Tibial nerve (tissue), 4 donors: ENCODE results near the gene CNKSR1. TPM values are rescaled to one million over a fixed set of nuclear protein-coding genes. Genes with fewer than 3 reads are reported as not detected.

ENCODE experiments used
- DNase-seq, 2 donors: peaks; one replicate each; pipeline ENCODE4 v3.0.0-alpha.2; 2019; ENCODE audit warnings: low spot score in 2 of 2
- H3K27ac ChIP-seq, 4 donors: fragments of 200-600 bp; sonication (generic) in 3 of 4; one replicate each; pipeline ENCODE4 v1.5.1; 2017 to 2019; ENCODE audit warnings: mild to moderate bottlenecking in 1 of 4
- H3K27me3 ChIP-seq, 2 donors: fragments of 200-600 bp; sonication (generic) in 1 of 2; one replicate each; pipeline versions ENCODE4 v1.5.1 to v1.6.0; 2017 to 2019
- H3K36me3 ChIP-seq, 3 donors: fragments of 200-600 bp; sonication (generic); one replicate each; pipeline ENCODE4 v1.5.1; 2018 to 2019
- H3K4me1 ChIP-seq, 4 donors: fragments of 200-600 bp; sonication (generic) in 3 of 4; one replicate each; pipeline ENCODE4 v1.5.1; 2017 to 2019
- H3K4me3 ChIP-seq, 4 donors: fragments of 200-600 bp; sonication (generic) in 3 of 4; one replicate each; pipeline ENCODE4 v1.5.1; 2017 to 2019; ENCODE audit warnings: mild to moderate bottlenecking in 1 of 4, moderate library complexity in 1 of 4
- H3K9me3 ChIP-seq, 4 donors: fragments of 200-600 bp; sonication (generic) in 3 of 4; one replicate each; pipeline ENCODE4 v1.5.1; 2017 to 2019
- EP300 ChIP-seq, 2 donors: sonication (generic); formaldehyde crosslinking; IDR thresholded peaks; one replicate each; pipeline ENCODE4 v1.6.1; 2017; ENCODE audit warnings: antibody characterized with exemption in 2 of 2, mild to moderate bottlenecking in 1 of 2
- POLR2A ChIP-seq, 2 donors: fragments of 450-650 bp; IDR thresholded peaks; one replicate each; pipeline ENCODE4 v1.6.1; 2017; ENCODE audit warnings: antibody characterized with exemption in 2 of 2, mild to moderate bottlenecking in 2 of 2, moderate library complexity in 2 of 2
- WGBS, 2 donors: methylation state at CpG; one replicate each; pipeline ENCODE4 v1.1.5; 2018; 5-methylcytosine and 5-hydroxymethylcytosine counted together
- total RNA-seq, 4 donors: library from RNA; depleted of rRNA; stranded (reverse); fragments of >200 nt; gene quantifications; one replicate each; pipeline ENCODE4 v1.1.0, GENCODE V29; 2016
- TF ChIP-seq, protein P1 (sequence below), 5 experiments: fragments of 200-600 bp in 3 of 5; fragments of 450-650 bp in 2 of 5; sonication (generic) in 3 of 5; IDR thresholded peaks; one replicate each; pipeline ENCODE4 v1.5.1; 2016 to 2019; ENCODE audit warnings: antibody characterized with exemption in 5 of 5, mild to moderate bottlenecking in 3 of 5, moderate library complexity in 2 of 5

The CNKSR1 gene
- total RNA-seq, 4 donors from 2014 or later, result 2.6 to 5.7 (median 4.0) TPM; not detected in 1

DNA sequence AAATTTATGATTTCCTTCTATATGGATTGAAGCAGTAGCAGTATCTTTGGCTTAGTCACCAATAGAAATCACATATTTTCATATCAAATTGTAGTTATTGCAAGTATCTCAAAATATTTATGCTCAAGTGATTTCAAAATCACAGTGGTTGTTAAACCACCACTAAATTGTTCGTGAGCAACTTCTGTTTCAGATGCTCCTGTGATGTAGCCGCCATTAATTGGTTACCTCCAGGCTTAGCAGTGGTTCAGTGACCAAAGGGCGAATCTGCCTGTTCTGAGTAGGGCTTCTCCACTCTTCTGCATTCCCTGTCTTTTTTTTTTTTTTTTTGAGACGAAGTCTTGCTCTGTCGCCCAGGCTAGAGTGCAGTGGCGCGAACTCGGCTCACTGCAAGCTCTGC lies 1.9 kb upstream of the CNKSR1 start:
- 90 to 93% methylated on average over 8 of the region's 8 CpGs for WGBS, 2 donors
- no peak for TF ChIP-seq POLR2A (IDR thresholded peaks at IDR 0.05)
- no peak for TF ChIP-seq EP300 (IDR thresholded peaks at IDR 0.05)
- TF ChIP-seq, protein P1, sequence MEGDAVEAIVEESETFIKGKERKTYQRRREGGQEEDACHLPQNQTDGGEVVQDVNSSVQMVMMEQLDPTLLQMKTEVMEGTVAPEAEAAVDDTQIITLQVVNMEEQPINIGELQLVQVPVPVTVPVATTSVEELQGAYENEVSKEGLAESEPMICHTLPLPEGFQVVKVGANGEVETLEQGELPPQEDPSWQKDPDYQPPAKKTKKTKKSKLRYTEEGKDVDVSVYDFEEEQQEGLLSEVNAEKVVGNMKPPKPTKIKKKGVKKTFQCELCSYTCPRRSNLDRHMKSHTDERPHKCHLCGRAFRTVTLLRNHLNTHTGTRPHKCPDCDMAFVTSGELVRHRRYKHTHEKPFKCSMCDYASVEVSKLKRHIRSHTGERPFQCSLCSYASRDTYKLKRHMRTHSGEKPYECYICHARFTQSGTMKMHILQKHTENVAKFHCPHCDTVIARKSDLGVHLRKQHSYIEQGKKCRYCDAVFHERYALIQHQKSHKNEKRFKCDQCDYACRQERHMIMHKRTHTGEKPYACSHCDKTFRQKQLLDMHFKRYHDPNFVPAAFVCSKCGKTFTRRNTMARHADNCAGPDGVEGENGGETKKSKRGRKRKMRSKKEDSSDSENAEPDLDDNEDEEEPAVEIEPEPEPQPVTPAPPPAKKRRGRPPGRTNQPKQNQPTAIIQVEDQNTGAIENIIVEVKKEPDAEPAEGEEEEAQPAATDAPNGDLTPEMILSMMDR (IDR thresholded peaks at IDR 0.05), result no peak
- H3K27me3 ChIP-seq, result no peaks in the 10 kb centered on the region

DNA sequence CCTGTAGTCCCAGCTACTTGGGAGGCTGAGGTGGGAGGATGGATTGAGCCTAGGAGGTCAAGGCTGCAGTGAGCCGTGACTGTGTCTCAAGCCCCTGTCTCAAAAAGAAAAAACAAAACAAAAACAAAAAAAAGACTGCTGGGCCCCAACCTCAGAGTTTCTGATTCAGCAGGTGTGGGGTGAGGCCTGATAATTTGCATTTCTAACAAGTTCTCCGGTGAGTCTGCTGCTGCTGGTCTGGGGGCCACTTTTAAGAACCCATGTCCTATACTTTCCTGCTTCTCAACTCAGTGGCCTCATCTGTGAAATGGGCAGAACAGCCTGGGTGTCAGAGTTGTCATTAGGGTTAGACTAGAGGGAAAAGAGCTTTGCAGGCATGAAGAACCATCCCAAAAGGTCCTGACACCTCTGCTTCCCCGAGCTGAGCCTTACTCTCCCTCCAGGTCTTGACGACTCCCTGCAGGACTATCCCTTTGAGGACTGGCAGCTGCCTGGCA lies 2.8 kb downstream of the CNKSR1 start:
- Histone ChIP-seq H3K4me3 (no peak overlapping the region), H3K36me3 (peaks cover 0 to 30% (median 0%) of the 10 kb centered on the region in 3 donors), H3K27me3 (no peaks in the 10 kb centered on the region), H3K27ac (no peak overlapping the region), H3K9me3 (no peaks in the 10 kb centered on the region), H3K4me1 (no peaks in the 10 kb centered on the region)
- 76 to 84% methylated on average over 4 of the region's 4 CpGs for WGBS, 2 donors
- no peak for DNase-seq
- no peak for TF ChIP-seq POLR2A (IDR thresholded peaks at IDR 0.05)

More for the DNA sequence above, 1.9 kb upstream of the CNKSR1 start:
- Histone ChIP-seq H3K9me3 (no peaks in the 10 kb centered on the region), H3K36me3 (peaks cover 0 to 19% (median 0%) of the 10 kb centered on the region in 3 donors), H3K27ac (no peak overlapping the region), H3K4me1 (peaks cover 0 to 9% (median 6%) of the 10 kb centered on the region in 4 donors), H3K4me3 (no peak overlapping the region)
- DNase-seq, result no peak

DNA sequence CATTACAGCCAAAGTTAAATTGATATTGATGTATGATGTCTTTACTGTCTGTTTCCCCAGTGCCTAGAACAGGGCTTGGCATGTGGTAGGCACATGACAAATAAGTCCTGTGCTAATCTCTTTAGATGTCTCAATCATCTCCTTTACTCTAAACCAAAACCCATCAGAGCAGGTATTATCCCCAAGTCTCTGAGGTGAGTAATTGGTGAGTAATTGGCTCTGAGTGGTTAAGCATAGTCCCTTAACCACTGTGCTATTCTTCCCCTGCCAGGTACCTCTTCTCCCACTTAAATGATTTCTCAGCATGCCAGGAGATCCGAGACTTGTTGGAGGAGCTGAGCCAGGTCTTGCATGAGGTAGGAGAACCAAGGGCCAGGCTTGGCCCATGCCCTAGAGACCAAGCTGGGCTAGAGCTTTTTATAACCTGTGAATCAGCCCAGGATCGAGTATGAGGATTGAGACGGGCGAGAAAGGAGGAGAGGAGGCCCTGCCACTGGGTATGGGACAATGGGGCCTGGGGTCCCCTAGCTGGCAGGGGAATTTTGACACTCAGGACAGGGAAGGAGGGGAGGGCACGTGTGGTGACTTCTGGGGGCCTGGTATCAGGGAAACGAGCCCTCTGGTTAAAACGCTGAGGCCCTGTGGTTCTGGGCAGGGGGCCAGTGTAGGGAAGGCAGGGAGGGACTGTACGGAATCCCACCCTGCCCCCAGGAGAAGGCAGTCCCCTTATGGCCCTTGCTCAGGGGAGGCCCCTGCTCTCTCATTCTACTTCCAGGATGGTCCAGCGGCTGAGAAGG lies 4.5 kb downstream of the CNKSR1 start:
- no peaks in the 10 kb centered on the region for H3K4me1 ChIP-seq
- H3K27me3 ChIP-seq, result no peaks in the 10 kb centered on the region
- DNase-seq, result no peak
- H3K27ac ChIP-seq, result no peak overlapping the region
- TF ChIP-seq EP300 (IDR thresholded peaks at IDR 0.05) (no peak), POLR2A (IDR thresholded peaks at IDR 0.05) (no peak)
- TF ChIP-seq, protein P1 (IDR thresholded peaks at IDR 0.05), result no peak
- no peaks in the 10 kb centered on the region for H3K9me3 ChIP-seq
- H3K4me3 ChIP-seq, result no peak overlapping the region
- WGBS, 2 donors, result 66 to 73% methylated on average over 9 of the region's 9 CpGs
- peaks cover 0 to 38% (median 0%) of the 10 kb centered on the region in 3 donors for H3K36me3 ChIP-seq

DNA sequence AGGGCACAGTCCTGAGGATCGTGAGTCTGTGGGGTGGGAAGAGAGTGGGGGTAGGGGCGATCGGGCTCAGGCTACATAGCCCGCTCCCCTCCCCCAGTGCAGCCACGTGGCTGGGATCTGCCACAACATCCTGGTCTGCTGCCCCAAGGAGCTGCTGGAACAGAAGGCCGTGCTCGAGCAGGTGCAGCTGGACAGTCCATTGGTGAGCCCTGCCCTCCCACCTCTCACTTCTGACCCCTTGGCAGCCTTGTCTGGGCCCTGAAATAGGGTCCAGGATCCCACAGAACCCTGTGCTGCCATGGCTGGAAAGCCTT lies 5.0 kb downstream of the CNKSR1 start:
- TF ChIP-seq, protein P1 (IDR thresholded peaks at IDR 0.05), result no peak
- no peak for TF ChIP-seq EP300 (IDR thresholded peaks at IDR 0.05)
- TF ChIP-seq POLR2A (IDR thresholded peaks at IDR 0.05), result no peak
- Histone ChIP-seq H3K4me1 (no peaks in the 10 kb centered on the region), H3K27ac (no peak overlapping the region), H3K36me3 (peaks cover 0 to 42% (median 0%) of the 10 kb centered on the region in 3 donors), H3K9me3 (no peaks in the 10 kb centered on the region), H3K4me3 (no peak overlapping the region), H3K27me3 (no peaks in the 10 kb centered on the region)
- WGBS, 2 donors, result 78 to 79% methylated on average over 7 of the region's 7 CpGs
- DNase-seq, result no peak

DNA sequence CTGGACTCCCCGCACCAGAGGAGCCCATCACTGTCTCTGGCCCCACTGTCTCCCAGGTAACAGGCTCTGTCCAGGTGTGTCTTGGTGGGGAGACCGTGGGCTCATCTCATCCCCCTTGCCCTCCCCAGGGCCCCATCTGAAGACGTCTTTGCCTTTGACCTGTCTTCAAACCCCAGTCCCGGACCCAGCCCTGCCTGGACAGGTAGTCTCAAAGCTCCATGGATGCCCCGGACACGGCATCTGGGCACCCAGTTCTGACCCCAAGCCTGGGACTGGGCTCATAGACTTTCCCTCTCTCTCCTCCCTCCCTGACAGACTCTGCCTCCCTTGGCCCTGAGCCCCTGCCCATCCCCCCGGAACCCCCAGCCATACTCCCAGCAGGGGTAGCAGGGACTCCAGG lies 6.8 kb downstream of the CNKSR1 start:
- Histone ChIP-seq H3K27ac (no peak overlapping the region), H3K4me1 (no peaks in the 10 kb centered on the region), H3K4me3 (no peak overlapping the region), H3K9me3 (no peaks in the 10 kb centered on the region), H3K27me3 (no peaks in the 10 kb centered on the region), H3K36me3 (peaks cover 0 to 53% (median 0%) of the 10 kb centered on the region in 3 donors)
- no peak for DNase-seq
- 81 to 85% methylated on average over 7 of the region's 7 CpGs for WGBS, 2 donors
- TF ChIP-seq EP300 (IDR thresholded peaks at IDR 0.05) (no peak), POLR2A (IDR thresholded peaks at IDR 0.05) (no peak)
- TF ChIP-seq, protein P1 (IDR thresholded peaks at IDR 0.05), result no peak
